NCI-H2227 (cell line): Measurements from ENCODE around the gene ACTMAP.
"Not testable (repeated sequence)": the region's sequence is repeated elsewhere in the genome, so short reads cannot be mapped to it uniquely, and the experiment has no call there.

Experiments
- DNase-seq: peaks from one replicate; lab custom pipeline; 2025; ENCODE audit not compliant: unreplicated experiment; lab: John Stamatoyannopoulos, UW

Gene ACTMAP

DNA sequence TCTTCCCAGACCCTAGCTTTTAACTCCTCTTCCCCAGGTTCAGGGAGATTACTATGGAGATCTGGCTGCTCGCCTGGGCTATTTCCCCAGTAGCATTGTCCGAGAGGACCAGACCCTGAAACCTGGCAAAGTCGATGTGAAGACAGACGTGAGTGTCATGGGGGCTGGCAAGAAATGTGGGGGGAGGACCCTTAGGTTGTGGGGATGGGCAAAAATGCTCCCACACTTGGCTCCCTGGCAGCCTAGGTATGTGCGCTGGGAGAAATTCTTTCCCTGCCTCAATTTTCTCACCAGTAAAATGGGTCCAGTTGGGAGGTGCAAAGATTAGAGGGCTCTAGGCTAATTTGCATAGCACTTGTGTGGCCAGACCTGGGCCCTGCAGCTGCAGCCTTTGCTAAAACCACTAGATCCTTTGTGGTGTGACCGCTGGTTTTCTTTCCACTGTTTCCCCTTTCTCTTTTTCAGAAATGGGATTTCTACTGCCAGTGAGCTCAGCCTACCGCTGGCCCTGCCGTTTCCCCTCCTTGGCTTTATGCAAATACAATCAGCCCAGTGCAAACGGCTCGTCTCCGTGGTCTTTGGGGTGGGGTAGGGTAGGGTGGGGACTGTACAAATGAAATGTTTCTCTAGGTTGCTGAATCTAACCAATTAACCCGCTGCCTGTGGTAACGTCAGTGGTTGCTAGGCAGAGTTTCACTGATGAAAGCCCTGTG is 26.8 kb upstream of the ACTMAP start:
- DNase-seq: peak; percentile 99

DNA sequence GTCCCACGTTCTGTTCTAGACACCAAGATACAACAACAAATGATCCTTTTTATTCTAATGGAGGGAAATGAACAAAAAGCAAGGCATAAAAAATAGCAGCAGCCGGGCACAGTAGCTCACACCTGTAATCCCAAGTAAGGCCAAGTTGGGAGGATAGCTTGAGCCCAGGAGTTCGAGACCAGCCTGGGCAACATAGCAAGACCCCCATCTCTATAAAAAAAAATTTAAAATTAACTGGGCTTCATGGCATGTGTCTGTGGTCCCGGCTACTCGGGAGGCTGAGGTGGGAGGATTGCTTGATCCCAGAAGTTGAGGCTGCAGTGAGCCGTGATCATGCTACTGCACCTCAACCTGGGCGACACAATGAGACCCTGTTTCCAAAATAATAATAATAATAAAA is 26.1 kb upstream of the ACTMAP start:
- DNase-seq: no peak

DNA sequence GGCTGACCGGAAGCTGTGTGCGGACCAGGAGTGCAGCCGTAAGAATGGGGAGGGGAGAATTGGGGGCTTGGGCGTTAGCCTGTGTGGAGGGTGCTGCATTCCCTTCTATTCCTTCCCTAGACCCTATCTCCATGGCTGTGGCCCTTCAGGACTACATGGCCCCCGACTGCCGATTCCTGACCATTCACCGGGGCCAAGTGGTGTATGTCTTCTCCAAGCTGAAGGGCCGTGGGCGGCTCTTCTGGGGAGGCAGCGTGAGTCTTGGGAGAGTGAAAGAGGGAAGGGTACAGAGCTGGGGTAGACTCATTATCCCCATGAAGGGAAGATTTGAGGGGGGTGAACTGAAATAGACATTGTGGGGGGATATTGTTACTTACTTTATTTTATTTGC is 25.4 kb upstream of the ACTMAP start:
- no peak for DNase-seq

DNA sequence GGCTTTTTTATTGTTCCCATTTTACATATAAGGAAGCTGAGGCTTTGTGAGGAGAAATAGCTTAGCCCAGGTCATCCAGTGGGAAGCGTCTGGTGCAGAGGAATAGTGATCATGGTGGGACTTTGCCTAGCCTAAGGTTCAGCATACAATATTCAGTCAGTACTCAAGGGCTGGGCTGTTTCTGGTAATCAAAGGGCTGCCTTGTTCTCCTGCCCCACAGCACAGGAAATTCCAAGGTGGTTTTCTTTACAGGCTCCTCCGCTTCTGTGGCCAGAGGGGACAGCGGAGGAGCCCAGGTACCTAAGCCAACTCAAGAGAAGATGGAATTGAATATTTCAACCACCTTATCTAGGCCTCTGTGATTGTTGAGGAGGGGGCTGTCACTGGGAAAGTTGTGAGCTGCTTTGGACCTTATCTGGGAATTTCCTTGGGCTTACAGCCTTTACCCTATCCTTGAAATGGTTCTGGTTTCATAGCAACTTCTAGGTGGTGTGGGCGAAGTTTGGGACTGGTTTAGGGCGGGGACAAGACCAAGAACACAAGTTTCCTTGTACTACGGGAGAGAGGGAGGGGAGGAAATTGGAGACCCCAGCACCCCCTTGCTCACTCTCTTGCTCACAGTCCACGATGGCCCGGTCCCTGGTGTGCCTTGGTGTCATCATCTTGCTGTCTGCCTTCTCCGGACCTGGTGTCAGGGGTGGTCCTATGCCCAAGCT is 24.8 kb upstream of the ACTMAP start, which contains the start of gene MIA:
Gene MIA, plus strand, starts transcription at position 606 of the 716 bp plus-strand sequence. Its CDS starts 22 bp downstream, at position 628.
- no peak for DNase-seq

DNA sequence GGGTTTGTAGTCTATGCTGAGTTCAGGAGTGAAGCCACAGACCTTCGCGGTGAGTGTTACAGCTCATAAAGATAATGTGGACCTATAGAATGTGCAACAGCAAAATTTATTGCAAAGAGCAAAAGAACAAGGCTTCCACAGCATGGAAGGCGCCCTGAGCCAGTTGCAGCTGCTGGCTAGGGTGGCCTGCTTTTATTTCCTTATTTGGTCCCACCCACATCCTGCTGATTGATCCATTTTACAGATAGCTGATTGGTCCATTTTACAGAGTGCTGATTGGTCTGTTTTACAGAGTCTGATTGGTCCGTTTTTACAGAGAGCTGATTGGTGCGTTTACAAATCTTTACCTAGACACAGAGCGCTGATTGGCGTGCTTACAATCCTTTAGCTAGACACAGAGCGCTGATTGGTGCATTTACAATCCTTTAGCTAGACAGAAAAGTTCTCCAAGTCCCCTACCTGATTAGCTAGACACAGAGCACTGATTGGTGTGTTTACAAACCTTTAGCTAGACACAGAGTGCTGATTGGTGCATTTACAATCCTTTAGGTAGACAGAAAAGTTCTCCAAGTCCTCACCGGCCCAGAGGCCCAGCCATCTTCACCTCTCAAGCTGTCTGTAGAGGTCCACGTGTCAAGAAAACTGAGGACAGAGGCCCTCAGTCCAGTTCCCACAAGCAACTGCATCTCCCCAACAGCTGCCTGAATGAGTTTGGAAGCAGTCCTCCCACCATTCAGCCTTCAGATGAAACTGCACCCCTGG is 21.0 kb upstream of the ACTMAP start:
- not testable (repeated sequence) for DNase-seq

DNA sequence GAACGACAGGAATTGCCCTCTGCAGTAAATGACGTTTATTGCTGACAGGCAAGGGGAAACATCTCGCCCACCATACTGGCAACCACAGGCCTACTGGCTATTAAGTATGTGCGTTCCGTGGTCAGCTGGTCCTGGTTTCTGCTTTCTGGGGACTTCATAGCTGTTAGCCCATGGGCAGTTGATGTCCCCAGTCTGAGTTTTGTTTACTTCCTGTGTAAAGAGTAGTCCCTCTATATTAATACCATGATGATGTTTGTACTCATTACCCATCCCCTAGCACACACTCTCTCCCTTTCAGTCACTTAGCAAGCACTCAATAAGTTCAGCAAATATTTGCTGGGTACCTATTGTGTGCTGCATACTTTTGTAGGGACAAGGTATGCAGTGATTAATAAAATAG is 18.6 kb upstream of the ACTMAP start:
- no peak for DNase-seq

DNA sequence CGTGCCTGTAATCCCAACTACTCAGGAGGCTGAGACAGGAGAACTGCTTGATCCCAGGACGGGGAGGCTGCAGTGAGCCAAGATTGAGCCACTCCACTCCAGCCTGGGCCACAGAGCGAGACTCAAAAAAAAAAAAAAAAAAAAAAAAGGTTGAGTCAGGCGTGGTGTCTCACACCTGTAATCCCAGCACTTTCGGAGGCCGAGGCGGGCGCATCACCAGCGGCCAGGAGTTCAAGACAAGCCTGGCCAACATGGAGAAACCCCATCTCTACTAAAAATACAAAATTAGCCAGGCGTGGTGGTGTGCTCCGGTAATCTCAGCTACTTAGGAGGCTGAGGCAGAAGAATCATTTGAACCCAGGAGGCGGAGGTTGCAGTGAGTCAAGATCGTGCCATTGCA is 16.1 kb upstream of the ACTMAP start:
- not testable (repeated sequence) for DNase-seq

DNA sequence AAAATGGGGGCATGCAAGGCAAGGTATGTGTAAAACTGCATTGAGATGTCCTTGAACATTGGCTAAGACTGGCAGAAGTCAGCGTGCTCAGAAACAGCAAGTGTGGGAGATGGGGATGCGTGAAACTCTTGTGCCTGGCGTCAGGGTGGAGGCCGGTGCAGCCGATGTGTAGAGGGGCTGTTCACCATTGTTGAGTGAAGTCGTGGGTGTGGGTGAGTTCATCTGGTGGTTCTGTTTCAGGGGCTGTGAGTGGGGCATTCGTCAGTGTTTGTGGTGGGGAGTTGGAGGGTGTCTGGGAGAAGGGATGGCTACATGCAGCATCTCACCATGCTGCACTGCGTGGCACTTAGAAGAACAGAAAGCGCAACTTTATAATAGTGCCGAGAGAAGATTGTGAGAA is 13.7 kb upstream of the ACTMAP start:
- no peak for DNase-seq

DNA sequence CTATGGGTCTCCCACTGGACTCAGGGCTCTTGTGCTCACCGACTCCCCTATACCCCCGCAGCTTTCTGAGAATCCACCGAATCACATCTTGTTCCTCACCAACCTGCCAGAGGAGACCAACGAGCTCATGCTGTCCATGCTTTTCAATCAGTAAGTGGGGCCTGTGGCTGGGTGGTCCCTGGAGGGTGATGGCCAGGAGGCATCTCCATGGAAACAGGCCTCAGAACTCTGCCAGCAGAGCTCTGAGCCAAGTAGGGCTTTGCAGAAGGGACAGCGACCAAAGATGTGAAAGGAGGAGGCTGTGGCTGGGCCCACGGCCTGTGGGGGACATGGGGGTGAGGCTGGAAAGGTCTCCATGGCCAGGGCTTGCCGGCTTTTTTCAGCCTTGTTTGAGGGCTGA is 13.2 kb upstream of the ACTMAP start:
- DNase-seq: no peak

DNA sequence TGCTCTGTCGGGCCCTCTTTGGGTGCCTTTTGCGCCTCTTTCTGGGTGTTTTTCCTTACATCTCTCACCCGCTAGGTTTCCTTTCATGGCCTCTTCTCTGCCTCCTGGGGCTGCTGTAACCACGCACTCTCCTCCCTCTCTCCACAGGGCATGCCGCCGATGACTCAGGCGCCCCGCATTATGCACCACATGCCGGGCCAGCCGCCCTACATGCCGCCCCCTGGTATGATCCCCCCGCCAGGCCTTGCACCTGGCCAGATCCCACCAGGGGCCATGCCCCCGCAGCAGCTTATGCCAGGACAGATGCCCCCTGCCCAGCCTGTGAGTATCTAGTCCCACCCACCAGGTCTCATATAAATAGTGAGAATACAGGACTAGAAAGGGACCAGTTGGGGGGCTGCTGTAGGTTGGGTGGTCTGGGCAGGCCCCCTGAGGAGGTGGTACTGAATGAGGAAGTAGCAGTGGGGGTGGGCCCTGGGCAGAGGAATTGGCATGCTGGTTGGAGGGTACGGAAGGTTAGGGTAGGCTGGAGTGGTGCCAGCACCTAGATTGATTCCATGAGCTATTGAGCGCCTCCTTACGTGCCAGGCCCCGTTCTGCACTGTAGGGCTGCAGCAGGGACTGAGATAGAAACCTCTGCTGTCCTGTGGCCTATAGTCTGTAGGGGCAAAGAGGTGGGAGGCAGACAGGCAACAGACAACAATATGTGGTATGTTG is 12.6 kb upstream of the ACTMAP start:
- no peak for DNase-seq

DNA sequence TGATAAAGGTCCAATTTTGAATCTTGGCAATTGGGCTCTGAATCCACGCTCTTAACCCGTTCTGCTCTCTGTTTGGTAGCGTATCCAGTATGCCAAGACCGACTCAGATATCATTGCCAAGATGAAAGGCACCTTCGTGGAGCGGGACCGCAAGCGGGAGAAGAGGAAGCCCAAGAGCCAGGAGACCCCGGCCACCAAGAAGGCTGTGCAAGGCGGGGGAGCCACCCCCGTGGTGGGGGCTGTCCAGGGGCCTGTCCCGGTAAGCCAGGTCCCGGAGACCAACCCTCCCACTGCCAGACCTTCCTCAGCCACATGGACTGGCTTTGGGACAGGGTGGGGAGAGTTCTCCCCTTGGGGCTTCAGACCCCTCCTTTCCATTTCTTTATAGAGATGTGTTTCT is 9.1 kb upstream of the ACTMAP start:
- no peak for DNase-seq

DNA sequence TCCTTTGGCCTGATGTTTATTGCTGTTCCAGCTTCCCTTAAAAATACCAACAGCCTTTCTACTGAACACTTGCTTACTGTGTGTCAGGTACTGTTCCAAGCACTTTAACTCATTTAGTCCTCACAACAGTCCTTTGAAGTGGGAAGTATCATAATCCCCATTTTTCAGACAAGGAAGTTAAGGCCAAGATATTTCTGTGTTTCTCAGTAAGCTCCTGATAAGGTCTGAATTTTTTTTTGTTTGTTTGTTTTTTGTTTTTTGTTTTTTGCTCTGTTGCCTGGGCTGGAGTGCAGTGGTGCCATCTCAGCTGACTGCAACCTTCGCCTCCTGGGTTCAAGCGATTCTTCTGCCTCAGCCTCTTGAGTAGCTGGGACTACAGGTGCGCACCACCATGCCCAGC is 8.2 kb upstream of the ACTMAP start:
- no peak for DNase-seq

DNA sequence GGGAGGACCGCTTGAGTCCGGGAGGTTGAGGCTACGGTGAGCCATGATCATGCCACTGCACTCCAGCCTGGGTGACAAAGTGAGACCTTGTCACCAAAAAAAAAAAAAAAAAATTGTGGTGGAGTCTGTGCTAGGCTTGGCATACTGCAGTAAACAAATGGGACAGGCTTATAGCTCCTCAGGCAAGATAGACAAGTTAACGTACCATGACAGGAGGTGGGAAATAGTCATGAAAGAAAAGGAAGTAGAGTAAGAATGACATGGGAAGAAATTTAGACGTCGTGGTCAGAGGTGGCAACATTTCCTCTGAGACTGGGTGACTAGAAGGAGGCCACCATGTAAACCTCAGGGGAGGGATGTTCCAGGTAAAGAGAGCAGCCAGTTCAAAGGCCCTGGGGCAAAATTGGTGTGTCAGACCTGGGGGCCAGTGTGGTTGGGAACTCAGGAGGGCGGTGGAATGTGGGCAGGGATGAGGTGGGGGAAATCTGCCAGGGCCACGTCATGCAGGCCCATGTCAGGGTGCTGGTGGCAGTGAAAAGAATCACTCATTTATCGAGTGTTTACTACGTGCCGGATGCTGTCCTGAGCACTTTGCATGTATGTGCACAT is 6.3 kb upstream of the ACTMAP start:
- DNase-seq: no peak

DNA sequence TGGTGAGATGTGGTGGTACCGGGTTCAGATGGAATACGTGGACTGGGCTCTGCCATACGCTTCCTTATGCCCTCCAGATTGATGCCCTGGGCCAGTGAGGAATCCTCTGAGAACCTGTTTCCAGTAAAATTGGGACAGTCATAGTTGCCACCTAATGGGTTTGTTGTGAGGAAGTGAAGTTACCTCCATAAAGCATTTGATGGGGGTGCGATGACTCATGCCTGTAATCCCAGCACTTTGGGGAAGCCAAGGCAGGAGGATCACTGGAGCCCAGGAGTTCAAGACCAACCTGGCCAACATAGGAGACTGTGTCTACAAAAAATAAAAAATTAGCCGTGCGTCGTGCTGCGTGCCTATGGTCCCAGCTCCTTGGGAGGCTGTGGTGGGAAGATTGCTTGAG is 5.5 kb upstream of the ACTMAP start:
- no peak for DNase-seq

DNA sequence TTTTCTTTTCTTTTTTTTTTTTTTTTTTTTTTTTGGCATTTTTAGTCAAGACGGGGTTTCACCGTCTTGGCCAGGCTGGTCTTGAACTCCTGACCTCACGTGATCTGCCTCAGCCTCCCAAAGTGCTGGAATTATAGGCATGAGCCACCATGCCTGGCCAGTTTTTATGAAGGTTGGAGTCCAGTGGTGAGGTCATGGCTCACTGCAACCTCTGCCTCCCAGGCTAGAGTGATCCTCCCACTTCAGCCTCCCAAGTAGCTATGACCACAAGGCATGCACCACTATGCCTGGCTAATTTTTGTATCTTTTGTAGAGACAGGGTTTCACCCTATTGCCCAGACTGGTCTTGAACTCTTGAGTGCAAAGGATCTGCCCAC is 5.0 kb upstream of the ACTMAP start:
- DNase-seq: no peak

DNA sequence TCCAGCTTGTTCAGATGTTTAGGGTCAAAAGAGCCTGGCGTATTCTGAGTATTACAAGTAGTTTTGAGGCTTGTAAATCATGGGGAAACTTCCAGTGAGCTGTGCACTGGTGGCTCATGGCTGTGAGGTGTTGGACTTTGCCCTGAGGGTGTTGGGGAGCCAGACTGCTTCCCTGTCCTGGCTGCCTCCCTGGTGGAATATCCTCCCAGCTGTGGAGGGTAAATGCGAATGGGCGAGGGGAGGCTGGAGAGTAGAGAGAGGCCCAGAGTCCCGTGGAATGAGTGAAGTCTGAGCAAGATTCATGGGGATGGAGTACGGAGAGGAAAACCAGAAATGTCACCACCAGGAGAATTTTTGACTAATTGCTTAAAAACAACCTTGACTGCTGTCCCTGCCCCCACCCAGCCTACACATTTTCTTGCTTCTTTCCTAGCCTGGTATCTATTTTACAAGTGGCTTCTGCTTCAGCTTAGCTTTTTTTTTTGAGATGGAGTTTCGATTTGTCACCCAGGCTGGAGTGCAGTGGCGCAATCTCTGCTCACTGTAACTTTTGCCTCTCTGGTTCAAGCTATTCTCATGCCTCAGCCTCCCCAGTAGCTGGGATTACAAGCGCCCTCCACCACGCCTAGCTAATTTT is 4.5 kb upstream of the ACTMAP start:
- no peak for DNase-seq

DNA sequence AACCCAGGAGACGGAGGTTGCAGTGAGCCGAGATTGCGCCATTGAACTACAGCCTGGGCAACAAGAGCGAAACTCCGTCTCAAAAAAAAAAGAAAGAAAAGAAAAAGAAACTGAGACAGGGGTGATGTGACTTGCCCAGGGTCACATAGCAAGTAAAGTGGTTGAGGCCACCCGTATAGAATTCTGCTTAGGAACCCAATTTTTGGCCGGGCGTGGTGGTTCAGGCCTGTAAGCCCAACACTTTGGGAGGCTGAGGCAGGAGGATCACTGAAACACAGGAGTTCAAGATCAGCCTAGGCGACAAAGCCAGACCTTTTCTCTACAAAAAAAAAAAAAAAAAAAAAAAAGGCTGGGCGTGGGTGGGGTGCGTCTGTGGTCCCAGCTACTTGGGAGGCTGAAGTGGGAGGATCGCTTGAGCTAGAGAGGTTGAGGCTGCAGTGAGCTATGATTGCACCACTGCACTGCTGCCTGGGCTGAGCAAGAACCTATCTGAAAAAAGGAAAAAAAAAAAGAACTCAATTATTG is 2.0 kb upstream of the ACTMAP start:
- DNase-seq: no peak

DNA sequence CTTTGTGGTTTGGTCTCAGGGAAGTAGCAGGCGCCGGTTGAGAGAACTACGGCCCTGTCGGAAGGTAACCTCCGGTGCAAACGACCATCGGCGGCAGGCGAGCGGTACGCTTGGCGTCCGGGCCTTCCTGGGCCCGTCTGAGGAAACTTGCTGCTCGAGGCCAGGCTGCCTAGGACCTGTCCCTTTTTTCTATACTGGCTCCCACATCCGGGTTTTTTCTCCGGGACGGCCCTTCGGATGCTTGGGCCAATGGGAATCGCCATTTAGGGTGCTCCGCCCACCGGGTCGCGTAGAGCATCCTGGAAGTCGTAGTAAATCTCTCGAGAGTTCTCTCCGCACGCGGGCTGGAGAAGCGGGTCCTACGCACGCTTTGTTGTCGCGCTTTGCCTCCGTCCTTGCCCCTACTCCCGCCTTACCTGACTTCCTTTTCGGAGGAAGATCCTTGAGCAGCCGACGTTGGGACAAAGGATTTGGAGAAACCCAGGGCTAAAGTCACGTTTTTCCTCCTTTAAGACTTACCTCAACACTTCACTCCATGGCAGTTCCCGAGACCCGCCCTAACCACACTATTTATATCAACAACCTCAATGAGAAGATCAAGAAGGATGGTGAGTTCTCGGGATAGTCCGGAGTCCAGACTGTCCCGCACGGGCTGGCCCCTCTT is 729 bp upstream of the ACTMAP start, which contains the start of gene SNRPA:
Gene SNRPA, plus strand, starts transcription at position 330 of the 664 bp plus-strand sequence. Its CDS starts 206 bp downstream, at position 536.
- peak; percentile 100 for DNase-seq

DNA sequence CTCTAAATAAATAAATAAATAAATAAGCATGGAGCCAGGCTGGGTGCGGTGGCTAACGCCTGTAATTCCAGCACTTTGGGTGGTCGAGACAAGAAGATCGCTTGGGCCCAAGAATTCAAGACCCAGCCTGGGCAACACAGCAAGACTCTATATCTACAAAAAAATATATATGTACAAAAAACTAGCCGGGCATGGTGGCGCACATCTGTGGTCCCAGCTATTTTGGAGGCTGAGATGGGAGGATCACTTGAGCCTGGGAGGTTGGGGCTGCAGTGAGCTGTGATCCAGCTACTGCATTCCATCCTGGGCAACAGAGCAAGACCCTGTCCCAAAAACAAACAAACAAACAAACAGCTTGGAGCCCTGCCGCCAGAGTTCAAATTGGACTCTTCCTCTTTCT is 2.7 kb downstream of the ACTMAP start:
- DNase-seq: no peak

DNA sequence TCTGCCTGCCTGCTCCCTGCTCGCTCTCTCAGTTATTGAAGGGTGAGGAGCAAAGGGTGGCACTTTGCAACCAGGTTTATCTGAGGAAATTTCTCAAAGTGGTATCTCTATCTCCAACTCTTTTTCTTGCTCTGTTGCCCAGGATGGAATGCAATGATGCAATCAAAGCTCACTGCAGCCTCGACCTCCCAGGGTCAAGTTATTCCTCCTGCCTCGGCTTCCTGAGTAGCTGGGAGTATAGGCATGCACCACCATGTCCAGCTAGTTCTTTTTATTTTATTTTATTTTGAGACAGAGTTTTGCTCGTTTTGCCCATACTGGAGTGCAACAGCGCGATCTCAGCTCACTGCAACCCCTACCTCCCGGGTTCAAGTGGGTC is 4.9 kb downstream of the ACTMAP start:
- DNase-seq: no peak
